Spleen (tissue), 7 donors: ENCODE data around the gene CLHC1.

ENCODE experiments used
- CTCF ChIP-seq, 11 experiments: fragments of 200-600 bp in 7 of 11; fragments of 450-650 bp in 4 of 11; sonication (generic) in 4 of 11; IDR thresholded peaks in 8 of 11; conservative IDR thresholded peaks in 3 of 11; 1 replicate in 7 of 11; 2 replicates in 4 of 11; pipeline versions ENCODE4 v1.4.0 to v1.8.0; 2016 to 2021; ENCODE audit warnings: antibody characterized with exemption in 11 of 11, inconsistent platforms in 4 of 11, mild to moderate bottlenecking in 1 of 11
- POLR2A ChIP-seq, 3 donors: fragments of 450-650 bp; IDR thresholded peaks; one replicate each; pipeline ENCODE4 v1.5.1; 2017; ENCODE audit warnings: antibody characterized with exemption in 3 of 3, mild to moderate bottlenecking in 1 of 3
- POLR2AphosphoS5 ChIP-seq, 3 donors: sonication (generic); formaldehyde crosslinking; IDR thresholded peaks; one replicate each; pipeline ENCODE4 v1.5.1; 2017; ENCODE audit warnings: antibody characterized with exemption in 3 of 3
- donor health status: DM: no; HTN: no; CAD: no; lungs with moderate emphysema.
- donor health status: DM: no; HTN: no; CAD: no.
- donor health status: DM: no; HTN: no; CAD: no.

DNA sequence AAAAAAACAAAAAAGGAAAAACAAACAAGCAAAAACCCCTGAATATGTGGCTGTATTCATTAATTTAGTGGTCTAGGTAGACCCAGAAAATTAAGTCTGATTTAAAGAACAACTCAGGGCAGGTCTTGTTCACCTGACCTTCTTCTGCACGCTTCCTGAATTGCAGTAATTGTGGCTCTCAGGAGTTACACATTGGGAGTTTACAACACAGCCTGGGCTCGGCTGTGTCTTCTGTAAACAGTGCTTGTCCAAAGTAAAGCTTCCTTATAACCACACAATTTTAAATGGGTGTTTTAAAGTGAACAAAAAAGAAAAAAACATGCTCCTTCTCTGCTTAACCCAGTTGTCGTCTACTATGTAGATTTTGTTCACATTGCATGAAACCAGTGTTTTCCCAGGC is 45.2 kb upstream of the CLHC1 start:
- no peak for TF ChIP-seq CTCF (IDR thresholded peaks at IDR 0.05 in 8 of 11, conservative IDR thresholded peaks at IDR 0.05 in 3 of 11)
- no peak for TF ChIP-seq POLR2A (IDR thresholded peaks at IDR 0.05)
- TF ChIP-seq POLR2AphosphoS5 (IDR thresholded peaks at IDR 0.05), result no peak
